Liver (tissue), 9 donors: ENCODE measurements around the gene RSPRY1. TPM values are rescaled to one million over a fixed set of nuclear protein-coding genes. Genes with fewer than 3 reads are reported as not detected.

ENCODE experiments used
- DNase-seq: peaks from one replicate; pipeline ENCODE4 v3.0.0-alpha.2; 2017; ENCODE audit warnings: low spot score
- H3K27ac ChIP-seq, 2 donors: one replicate each; pipeline ENCODE4 v1.7.0; 2013; ENCODE audit warnings: inconsistent platforms in 2 of 2, low read length in 2 of 2, control low read depth in 1 of 2, low read depth in 1 of 2, mild to moderate bottlenecking in 1 of 2
- H3K27me3 ChIP-seq, 4 donors: one replicate each; pipeline versions ENCODE4 v1.6.1 to v1.7.0; 2013; ENCODE audit warnings: low read length in 3 of 4, inconsistent platforms in 1 of 4, mild to moderate bottlenecking in 1 of 4, moderate library complexity in 1 of 4; ENCODE audit not compliant: control insufficient read depth in 4 of 4, insufficient read depth in 4 of 4
- H3K36me3 ChIP-seq, 4 donors: one replicate each; pipeline versions ENCODE4 v1.6.1 to v1.7.0; 2013; ENCODE audit warnings: low read length in 3 of 4, mild to moderate bottlenecking in 3 of 4, low read depth in 1 of 4, moderate library complexity in 1 of 4; ENCODE audit not compliant: control insufficient read depth in 4 of 4, insufficient read depth in 3 of 4
- H3K4me1 ChIP-seq, 4 donors: one replicate each; pipeline versions ENCODE4 v1.6.1 to v1.7.0; 2013; ENCODE audit warnings: low read length in 3 of 4, mild to moderate bottlenecking in 3 of 4, moderate library complexity in 1 of 4; ENCODE audit not compliant: control insufficient read depth in 4 of 4, insufficient read depth in 4 of 4
- H3K4me3 ChIP-seq, 3 donors: one replicate each; pipeline versions ENCODE4 v1.6.1 to v1.7.0; 2013; ENCODE audit warnings: low read length in 3 of 3, control low read depth in 1 of 3, low read depth in 1 of 3, mild to moderate bottlenecking in 1 of 3
- H3K9ac ChIP-seq, 2 donors: one replicate each; pipeline ENCODE4 v1.7.0; 2013; ENCODE audit warnings: low read length in 2 of 2, mild to moderate bottlenecking in 2 of 2, moderate library complexity in 2 of 2, control low read depth in 1 of 2, low read depth in 1 of 2
- H3K9me3 ChIP-seq, 4 donors: one replicate each; pipeline versions ENCODE4 v1.6.1 to v1.7.0; 2013; ENCODE audit warnings: low read length in 3 of 4; ENCODE audit not compliant: control insufficient read depth in 4 of 4
- ATF3 ChIP-seq: IDR thresholded peaks from 2 replicates; pipeline ENCODE4 v1.6.1; 2016; ENCODE audit warnings: antibody characterized with exemption
- CTCF ChIP-seq: fragments of 150-350 bp; IDR thresholded peaks from 2 replicates; pipeline ENCODE4 v1.5.1; 2017; ENCODE audit warnings: improper control_type of control experiment, low read depth, low read length; ENCODE audit not compliant: missing input control
- EGR1 ChIP-seq, 2 donors: IDR thresholded peaks; 2 replicates each; pipeline ENCODE4 v1.6.1; 2016 to 2018; ENCODE audit warnings: antibody characterized with exemption in 2 of 2, low read depth in 2 of 2
- FOXA1 ChIP-seq: IDR thresholded peaks from 2 replicates; pipeline ENCODE4 v1.6.1; 2016; ENCODE audit warnings: antibody characterized with exemption
- FOXA2 ChIP-seq: IDR thresholded peaks from 2 replicates; pipeline ENCODE4 v1.6.1; 2016; ENCODE audit warnings: antibody characterized with exemption
- HNF4A ChIP-seq, 2 donors: conservative IDR thresholded peaks; 2 replicates each; pipeline ENCODE4 v1.6.1; 2016; ENCODE audit warnings: antibody characterized with exemption in 2 of 2, mild to moderate bottlenecking in 2 of 2
- HNF4G ChIP-seq: IDR thresholded peaks from 2 replicates; pipeline ENCODE4 v1.6.1; 2016; ENCODE audit warnings: antibody characterized with exemption
- JUND ChIP-seq, 2 donors: IDR thresholded peaks; 2 replicates each; pipeline ENCODE4 v1.6.1; 2016; ENCODE audit warnings: antibody characterized with exemption in 2 of 2
- MAX ChIP-seq: IDR thresholded peaks from 2 replicates; pipeline ENCODE4 v1.6.1; 2016; ENCODE audit warnings: antibody characterized with exemption
- NR2F2 ChIP-seq: IDR thresholded peaks from 2 replicates; pipeline ENCODE4 v1.6.1; 2016; ENCODE audit warnings: antibody characterized with exemption
- RAD21 ChIP-seq, 2 donors: IDR thresholded peaks; 2 replicates each; pipeline ENCODE4 v1.6.1; 2016; ENCODE audit warnings: antibody characterized with exemption in 2 of 2, mild to moderate bottlenecking in 2 of 2
- REST ChIP-seq: IDR thresholded peaks from 2 replicates; pipeline ENCODE4 v1.6.1; 2016; ENCODE audit warnings: antibody characterized with exemption, mild to moderate bottlenecking
- RXRA ChIP-seq, 2 donors: IDR thresholded peaks; 2 replicates each; pipeline ENCODE4 v1.6.1; 2017 to 2018; ENCODE audit warnings: antibody characterized with exemption in 2 of 2, mild to moderate bottlenecking in 1 of 2
- SP1 ChIP-seq: IDR thresholded peaks from 2 replicates; pipeline ENCODE4 v1.6.1; 2018; ENCODE audit warnings: antibody characterized with exemption, mild to moderate bottlenecking
- YY1 ChIP-seq: IDR thresholded peaks from 2 replicates; pipeline ENCODE4 v1.6.1; 2016; ENCODE audit warnings: antibody characterized with exemption, mild to moderate bottlenecking
- ZBTB33 ChIP-seq: IDR thresholded peaks from 2 replicates; pipeline ENCODE4 v1.6.1; 2016; ENCODE audit warnings: antibody characterized with exemption
- WGBS: extraction: QIAGEN DNeasy Blood & Tissue Kit; methylation state at CpG from one replicate; pipeline ENCODE4 v1.1.7; 2013; 5-methylcytosine and 5-hydroxymethylcytosine counted together
- polyA plus RNA-seq, 2 donors: library from polyadenylated mRNA; stranded (reverse) in 1 of 2; unstranded in 1 of 2; fragments of 200-250 nt in 1 of 2; fragments of >200 nt in 1 of 2; fragmentation: Nextera tagmentation in 1 of 2; extraction: Ambion mirVana in 1 of 2; gene quantifications; one replicate each; pipeline versions ENCODE4 v1.2.1 to v1.2.3, GENCODE V29; 2013 to 2015
- total RNA-seq, 2 donors: library from RNA; depleted of rRNA; stranded (reverse); fragments of >200 nt; gene quantifications; one replicate each; pipeline ENCODE4 v1.2.3, GENCODE V29; 2014
- donor health status: healthy.
- donor health status: healthy.
- donor health status: healthy.
- donor health status: healthy.
- donor health status: healthy.

Gene RSPRY1
- total and polyA plus RNA-seq, 4 donors, result 10.9 to 27.6 (median 20.2) TPM

- Histone ChIP-seq H3K9ac (no peak overlapping the region), H3K27me3 (no peaks in the 10 kb centered on the region), H3K4me3 (no peak overlapping the region), H3K27ac (no peak overlapping the region), H3K9me3 (no peaks in the 10 kb centered on the region), H3K36me3 (no peaks in the 10 kb centered on the region), H3K4me1 (peaks cover 12 to 36% (median 19%) of the 10 kb centered on the region in 4 donors)
- WGBS, result 46% methylated on average over 7 of the region's 7 CpGs
- DNase-seq, result no peak
- peak; percentile 58 for TF ChIP-seq SP1
- peak; percentile 16 for TF ChIP-seq MAX
- no peak for TF ChIP-seq NR2F2
- peak; percentile 59 to 64 for TF ChIP-seq HNF4A (conservative IDR thresholded peaks at IDR 0.05)
- peak; percentile 73 for TF ChIP-seq FOXA1
- no peak for TF ChIP-seq RAD21 (IDR thresholded peaks at IDR 0.05)
- peak; percentile 85 for TF ChIP-seq FOXA2
- no peak for TF ChIP-seq JUND (IDR thresholded peaks at IDR 0.05)
- no peak for TF ChIP-seq EGR1 (IDR thresholded peaks at IDR 0.05; ENCODE audit: low read depth in 2 of 2)
- TF ChIP-seq RXRA (IDR thresholded peaks at IDR 0.05), result no peak
These were observed 93.9 kb downstream of the RSPRY1 start for GRCh38 chr16:57279780-57280638.

GRCh38 chr16:57281791-57282190 lies 95.7 kb downstream of the RSPRY1 start:
- no peak for DNase-seq
- H3K9ac ChIP-seq, result no peak overlapping the region
- 95% methylated on average over 3 of the region's 3 CpGs for WGBS
- H3K4me1 ChIP-seq, result peaks cover 12 to 31% (median 18%) of the 10 kb centered on the region in 4 donors
- no peak overlapping the region for H3K27ac ChIP-seq
- H3K4me3 ChIP-seq, result no peak overlapping the region
- H3K27me3 ChIP-seq, result no peaks in the 10 kb centered on the region
- no peaks in the 10 kb centered on the region for H3K36me3 ChIP-seq
- TF ChIP-seq ZBTB33 (no peak), REST (no peak), YY1 (no peak), HNF4A (conservative IDR thresholded peaks at IDR 0.05) (no peak), MAX (no peak), CTCF (no peak), ATF3 (no peak), HNF4G (no peak), SP1 (no peak), JUND (IDR thresholded peaks at IDR 0.05) (no peak), RAD21 (IDR thresholded peaks at IDR 0.05) (no peak), FOXA1 (no peak)
- no peaks in the 10 kb centered on the region for H3K9me3 ChIP-seq
